Mucosa of rectum (tissue), 2 donors: ENCODE measurements around the gene RPL29.

ENCODE experiments used
- H3K27ac ChIP-seq, 2 donors: one replicate each; pipeline ENCODE4 v1.7.0; 2013; ENCODE audit warnings: inconsistent platforms in 2 of 2, low read depth in 2 of 2, low read length in 2 of 2
- H3K27me3 ChIP-seq, 2 donors: one replicate each; pipeline ENCODE4 v1.7.0; 2013; ENCODE audit warnings: low read length in 2 of 2; ENCODE audit not compliant: control insufficient read depth in 2 of 2, insufficient read depth in 2 of 2
- H3K36me3 ChIP-seq, 2 donors: one replicate each; pipeline ENCODE4 v1.7.0; 2013; ENCODE audit warnings: low read length in 2 of 2; ENCODE audit not compliant: control insufficient read depth in 2 of 2, insufficient read depth in 2 of 2
- H3K4me1 ChIP-seq, 2 donors: one replicate each; pipeline ENCODE4 v1.7.0; 2013; ENCODE audit warnings: low read length in 2 of 2, mild to moderate bottlenecking in 1 of 2; ENCODE audit not compliant: control insufficient read depth in 2 of 2, insufficient read depth in 2 of 2
- H3K4me3 ChIP-seq, 2 donors: one replicate each; pipeline ENCODE4 v1.7.0; 2013; ENCODE audit warnings: low read length in 2 of 2
- H3K9ac ChIP-seq, 2 donors: one replicate each; pipeline ENCODE4 v1.7.0; 2013; ENCODE audit warnings: low read length in 2 of 2, low read depth in 1 of 2, mild to moderate bottlenecking in 1 of 2
- H3K9me3 ChIP-seq, 2 donors: one replicate each; pipeline ENCODE4 v1.7.0; 2013; ENCODE audit warnings: low read length in 2 of 2; ENCODE audit not compliant: control insufficient read depth in 2 of 2
- donor health status: healthy.
- donor health status: Normal muscosa, but diverticular disease.

RPL29 gene

GRCh38 chr3:51966016-51966415, 29.7 kb downstream of the RPL29 start:
- H3K27me3 ChIP-seq = no peaks in the 10 kb centered on the region
- H3K9me3 ChIP-seq = no peaks in the 10 kb centered on the region
- peaks cover 0 to 4% of the 10 kb centered on the region in 2 donors for H3K36me3 ChIP-seq
- H3K9ac ChIP-seq = no peak overlapping the region
- H3K27ac ChIP-seq = no peak overlapping the region
- no peak overlapping the region for H3K4me3 ChIP-seq
- peaks cover 7 to 13% of the 10 kb centered on the region in 2 donors for H3K4me1 ChIP-seq

DNA sequence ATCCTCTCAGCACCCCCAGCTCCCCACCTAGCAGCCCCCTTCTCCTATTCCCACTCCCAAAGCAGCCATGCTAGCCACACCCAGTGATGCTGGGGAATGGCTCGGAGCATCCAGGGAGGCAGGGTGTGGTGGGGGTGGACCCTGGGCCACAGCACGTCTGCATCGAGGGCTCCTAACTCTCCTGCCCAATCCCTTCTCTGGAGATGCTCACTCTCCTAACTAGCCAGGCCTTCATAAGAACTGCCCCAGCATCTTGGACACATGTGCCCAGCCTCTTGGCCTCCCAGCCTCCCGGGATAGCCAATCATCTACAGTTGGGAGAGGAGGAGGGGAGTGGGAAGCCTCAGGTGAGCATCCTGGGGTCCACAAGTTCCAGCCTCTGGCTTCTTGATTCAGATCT, 31.2 kb downstream of the RPL29 start:
- Histone ChIP-seq H3K27me3 (no peaks in the 10 kb centered on the region), H3K4me1 (peaks cover 7 to 13% of the 10 kb centered on the region in 2 donors), H3K4me3 (no peak overlapping the region), H3K36me3 (peaks cover 0 to 3% of the 10 kb centered on the region in 2 donors), H3K27ac (no peak overlapping the region), H3K9ac (no peak overlapping the region), H3K9me3 (no peaks in the 10 kb centered on the region)

DNA sequence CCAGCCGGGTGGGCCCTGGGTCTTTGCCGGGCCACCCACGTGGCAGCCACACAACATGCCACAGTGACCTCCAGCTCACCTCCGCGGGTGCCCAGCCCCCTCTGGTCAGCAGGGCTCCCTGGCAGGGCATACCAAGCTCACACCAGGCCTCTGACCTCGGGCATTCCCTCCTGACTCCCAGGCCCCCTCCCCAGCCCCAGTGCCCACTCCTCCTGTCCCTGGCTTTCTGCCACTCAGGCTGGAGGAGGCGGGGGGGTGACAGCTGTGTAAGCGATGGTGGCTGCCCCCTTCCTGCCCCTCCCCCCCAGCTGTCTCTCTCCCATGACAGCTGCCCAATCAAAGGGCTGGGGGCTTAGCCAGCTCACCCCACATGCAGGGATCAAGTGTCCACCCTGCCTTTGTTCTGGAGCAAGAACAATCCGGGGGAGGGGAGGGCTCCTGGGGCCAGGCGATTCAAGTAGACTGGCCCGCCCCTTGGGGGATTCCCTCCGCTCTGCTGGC, 31.7 kb downstream of the RPL29 start:
- H3K27ac ChIP-seq = no peak overlapping the region
- H3K9ac ChIP-seq = no peak overlapping the region
- H3K27me3 ChIP-seq = no peaks in the 10 kb centered on the region
- peaks cover 7 to 13% of the 10 kb centered on the region in 2 donors for H3K4me1 ChIP-seq
- no peak overlapping the region for H3K4me3 ChIP-seq
- no peaks in the 10 kb centered on the region for H3K9me3 ChIP-seq
- H3K36me3 ChIP-seq = peaks cover 2% of the 10 kb centered on the region in 2 donors

DNA sequence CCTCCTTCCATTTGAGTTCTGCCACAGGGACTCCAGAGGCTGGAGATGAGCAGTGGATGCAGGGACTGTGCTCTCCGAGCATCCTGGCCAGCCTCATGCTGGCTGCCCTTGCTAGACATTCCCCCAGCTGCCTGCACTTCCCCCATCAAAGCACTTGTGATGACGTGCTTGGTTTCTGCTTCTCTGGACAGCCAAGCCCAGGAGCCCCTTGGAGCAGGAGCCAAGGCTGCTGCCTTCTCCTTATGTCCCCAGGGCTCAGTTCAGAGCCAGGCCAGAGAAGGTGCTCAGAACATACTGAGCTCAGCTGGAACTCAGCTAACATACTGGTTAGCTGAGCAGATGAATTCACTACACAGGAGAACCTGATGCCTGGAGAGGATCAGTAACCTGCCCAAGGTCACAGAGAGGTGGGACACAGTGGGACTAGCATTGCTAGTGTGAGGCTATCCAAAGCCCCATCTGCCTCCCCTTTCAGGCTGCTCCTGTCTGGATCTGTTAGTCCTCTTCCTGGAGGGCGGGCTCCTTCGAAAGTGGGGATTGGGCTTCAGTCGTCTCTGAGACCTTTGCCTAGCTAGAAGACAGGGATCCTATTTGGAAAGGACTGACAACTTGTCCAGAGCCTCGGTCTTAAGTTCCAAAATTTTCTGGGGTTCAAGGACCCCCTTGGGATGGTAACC, 32.7 kb downstream of the RPL29 start:
- H3K4me3 ChIP-seq = no peak overlapping the region
- H3K27ac ChIP-seq = no peak overlapping the region
- H3K9ac ChIP-seq = no peak overlapping the region
- peaks cover 5 to 6% of the 10 kb centered on the region in 2 donors for H3K4me1 ChIP-seq
- H3K36me3 ChIP-seq = peaks cover 2% of the 10 kb centered on the region in 2 donors
- no peaks in the 10 kb centered on the region for H3K9me3 ChIP-seq
- no peaks in the 10 kb centered on the region for H3K27me3 ChIP-seq

DNA sequence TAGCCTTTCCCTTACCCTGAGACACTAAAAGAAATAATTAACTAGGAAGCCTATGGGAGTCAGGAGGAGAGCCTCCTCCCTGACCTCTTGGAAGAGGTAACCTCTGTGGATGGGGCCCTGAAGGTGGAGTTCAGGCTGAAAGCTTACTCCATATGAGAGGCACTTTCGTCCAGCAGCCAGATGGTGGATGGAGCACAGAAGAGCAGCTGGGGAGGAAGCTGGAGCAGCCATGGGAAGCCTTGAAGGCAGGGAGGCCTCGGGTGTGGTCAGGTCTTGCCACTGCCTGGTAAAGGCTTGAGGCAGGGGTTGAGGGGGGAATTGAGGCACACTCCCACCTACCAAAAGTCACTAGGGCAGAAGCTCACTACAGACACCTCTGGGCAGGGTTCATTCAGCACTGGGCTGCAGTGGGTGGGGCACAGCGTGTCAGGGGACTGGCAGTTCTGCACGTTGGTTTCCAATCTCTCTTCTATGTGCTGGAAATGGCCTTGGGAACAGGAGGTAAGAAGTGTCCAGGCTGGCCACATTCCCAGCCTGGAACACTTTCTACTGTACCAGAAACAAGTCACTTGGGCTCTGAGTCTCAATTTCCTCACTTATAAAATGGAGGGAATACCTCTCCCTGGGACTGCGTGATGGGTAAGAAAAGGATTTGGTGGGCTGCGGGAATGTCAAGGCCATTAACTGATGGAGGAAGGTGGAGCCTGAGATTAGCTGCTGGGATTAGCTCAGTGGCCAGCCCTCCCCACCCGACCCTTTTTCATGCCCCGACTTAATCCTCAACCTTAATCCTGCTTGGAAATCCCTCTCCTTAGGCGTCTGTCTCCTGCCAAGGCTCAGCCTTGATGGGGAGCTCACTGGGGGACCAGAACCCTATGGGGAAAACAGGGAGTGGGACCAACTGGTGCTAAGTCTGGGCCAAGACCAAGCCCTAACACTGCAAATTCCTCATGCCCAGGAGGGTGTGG, 33.8 kb downstream of the RPL29 start:
- peaks cover 1 to 2% of the 10 kb centered on the region in 2 donors for H3K4me1 ChIP-seq
- peaks cover 2% of the 10 kb centered on the region in 2 donors for H3K36me3 ChIP-seq
- no peak overlapping the region for H3K9ac ChIP-seq
- H3K27ac ChIP-seq = no peak overlapping the region
- no peak overlapping the region for H3K4me3 ChIP-seq
- no peaks in the 10 kb centered on the region for H3K27me3 ChIP-seq
- no peaks in the 10 kb centered on the region for H3K9me3 ChIP-seq

DNA sequence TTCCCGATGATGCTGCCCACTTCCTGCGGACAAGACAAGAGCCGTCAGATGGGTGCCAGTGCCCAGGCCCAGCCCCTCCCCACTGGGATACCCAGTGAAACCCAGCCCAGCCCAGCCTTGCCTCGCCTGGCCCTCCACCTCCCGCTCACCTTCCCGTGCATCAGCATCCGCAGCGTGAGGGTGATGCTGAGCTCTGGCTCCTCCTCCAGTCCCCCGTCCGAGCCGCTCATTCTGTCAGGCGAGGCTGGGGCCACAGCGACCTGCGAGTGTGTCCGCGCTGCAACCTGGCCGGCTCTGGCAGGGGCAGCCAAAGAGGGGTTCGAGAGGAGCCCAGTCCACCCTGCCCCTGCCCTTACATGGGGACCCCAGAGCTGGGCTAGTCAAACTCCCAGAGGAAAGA, 34.7 kb downstream of the RPL29 start:
- no peak overlapping the region for H3K4me3 ChIP-seq
- H3K9me3 ChIP-seq = no peaks in the 10 kb centered on the region
- no peaks in the 10 kb centered on the region for H3K4me1 ChIP-seq
- H3K9ac ChIP-seq = no peak overlapping the region
- no peak overlapping the region for H3K27ac ChIP-seq
- H3K36me3 ChIP-seq = peaks cover 2% of the 10 kb centered on the region in 2 donors
- H3K27me3 ChIP-seq = no peaks in the 10 kb centered on the region

DNA sequence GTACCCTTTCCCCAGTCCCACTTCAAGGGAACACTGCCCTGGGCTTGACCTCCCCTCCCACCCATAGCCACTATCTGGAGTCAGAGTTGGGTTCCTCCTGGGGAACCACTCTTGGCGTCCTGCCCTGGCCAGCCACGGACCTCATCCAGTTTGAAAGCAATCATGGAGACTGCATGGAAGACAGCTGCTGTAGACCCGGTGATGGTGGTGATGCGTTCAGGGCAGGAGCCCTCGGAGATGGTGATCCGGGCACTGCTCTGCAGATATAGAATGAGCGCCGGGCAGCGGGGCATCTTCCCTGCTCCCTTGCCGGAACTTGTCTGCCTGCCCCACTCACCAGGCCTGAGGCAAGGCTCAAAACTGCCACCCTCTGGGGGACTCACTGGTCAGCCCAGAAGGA, 35.3 kb downstream of the RPL29 start:
- Histone ChIP-seq H3K36me3 (peaks cover 2% of the 10 kb centered on the region in 2 donors), H3K9ac (no peak overlapping the region), H3K4me3 (no peak overlapping the region), H3K27ac (no peak overlapping the region), H3K9me3 (no peaks in the 10 kb centered on the region), H3K27me3 (peaks cover 0 to 3% of the 10 kb centered on the region in 2 donors), H3K4me1 (no peaks in the 10 kb centered on the region)

- Histone ChIP-seq H3K4me3 (no peak overlapping the region), H3K9me3 (no peaks in the 10 kb centered on the region), H3K36me3 (peaks cover 2% of the 10 kb centered on the region in 2 donors), H3K27ac (no peak overlapping the region), H3K27me3 (peaks cover 0 to 7% of the 10 kb centered on the region in 2 donors), H3K9ac (no peak overlapping the region), H3K4me1 (no peaks in the 10 kb centered on the region)
These were observed 36.0 kb downstream of the RPL29 start for GRCh38 chr3:51959651-51960050.

- Histone ChIP-seq H3K27me3 (peaks cover 0 to 7% of the 10 kb centered on the region in 2 donors), H3K9ac (no peak overlapping the region), H3K4me1 (no peaks in the 10 kb centered on the region), H3K36me3 (peaks cover 2% of the 10 kb centered on the region in 2 donors), H3K4me3 (no peak overlapping the region), H3K9me3 (no peaks in the 10 kb centered on the region), H3K27ac (no peak overlapping the region)
These were observed 36.8 kb downstream of the RPL29 start for GRCh38 chr3:51958603-51959521.
